Activated T-helper 17 cell treated with anti-CD3 and anti-CD28 coated beads, Interleukin-2, amount 50 U/mL, for 72 hours (primary cell): Measurements from ENCODE around the gene NPTX1. TPM values are rescaled to one million over a fixed set of nuclear protein-coding genes. Genes with fewer than 3 reads are reported as not detected.

ENCODE experiments used
- ATAC-seq: fragments of 150-1000 bp; cut with Tn5 transposase; replicated peaks from 2 replicates; pipeline ENCODE4 v1.10.0; 2021; ENCODE audit warnings: mild to moderate bottlenecking, moderate library complexity
- H3K27ac Mint-ChIP-seq: one replicate; pipeline ENCODE4 v1.8.0; 2022; ENCODE audit warnings: mixed read lengths
- H3K27me3 Mint-ChIP-seq: one replicate; pipeline ENCODE4 v1.8.0; 2022; ENCODE audit warnings: mixed read lengths
- H3K36me3 Mint-ChIP-seq: one replicate; pipeline ENCODE4 v1.8.0; 2022; ENCODE audit warnings: low read depth, mild to moderate bottlenecking, mixed read lengths
- H3K4me1 Mint-ChIP-seq: one replicate; pipeline ENCODE4 v1.8.0; 2022; ENCODE audit warnings: mixed read lengths
- H3K4me3 Mint-ChIP-seq: one replicate; pipeline ENCODE4 v1.8.0; 2022; ENCODE audit warnings: mild to moderate bottlenecking, mixed read lengths
- H3K9me3 Mint-ChIP-seq: one replicate; pipeline ENCODE4 v1.8.0; 2022; ENCODE audit warnings: mixed read lengths
- total RNA-seq, 2 donors: library from RNA; stranded (reverse); gene quantifications; one replicate each; pipeline ENCODE4 v1.2.3, GENCODE V29; 2022

The NPTX1 gene
- 10 to 100 TPM in 1 of 2 donors, 1 to 10 TPM in 1; 1.5 to 10.2 TPM for total RNA-seq

DNA sequence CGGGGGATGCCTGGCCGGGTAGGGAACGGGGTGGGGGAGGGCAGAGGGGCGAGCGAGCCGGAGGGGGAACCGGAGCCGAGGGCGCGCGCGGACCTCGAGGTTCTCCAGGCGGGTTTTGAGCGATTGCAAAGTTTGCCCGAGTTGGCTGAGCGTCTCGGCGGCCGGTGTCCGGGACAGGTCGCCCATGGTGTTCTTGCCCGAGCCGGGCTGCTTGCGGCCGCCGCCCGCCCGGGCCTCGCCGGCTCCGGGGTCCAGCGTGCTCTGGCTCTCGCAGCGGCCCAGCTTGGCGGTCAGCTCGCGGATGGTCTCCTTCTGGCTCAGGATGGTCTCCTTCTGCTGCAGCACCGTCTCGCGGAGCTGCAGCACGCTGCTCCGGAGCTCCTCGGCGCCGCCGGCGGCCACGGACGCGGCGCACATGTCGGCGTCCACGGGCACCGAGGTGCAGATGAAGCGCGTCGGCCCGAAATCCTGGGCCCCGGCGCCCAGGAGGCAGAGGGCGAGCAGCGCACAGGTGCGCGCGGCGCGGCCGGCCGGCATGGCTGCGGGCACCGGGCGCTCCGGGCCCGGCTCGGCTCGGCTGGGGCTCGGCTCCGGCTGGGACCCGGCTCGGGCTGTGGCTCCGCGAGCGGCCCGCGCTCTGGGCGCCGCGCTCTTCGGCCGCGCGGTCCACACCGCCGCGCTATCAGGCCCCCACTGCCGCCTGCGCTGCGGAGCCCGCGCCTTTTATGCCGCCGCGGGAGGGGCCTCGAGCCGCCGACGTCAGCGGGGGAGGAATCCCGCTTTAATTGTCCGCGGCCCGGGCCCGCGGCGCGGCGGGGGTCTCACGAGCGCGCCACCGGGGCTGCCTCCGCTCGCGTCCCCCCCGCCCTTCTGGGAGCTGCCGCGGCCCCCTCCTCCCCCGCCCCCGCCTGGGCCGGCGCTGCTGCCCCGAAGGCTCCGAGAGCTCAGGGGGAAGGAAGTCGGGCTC lies at the start of gene NPTX1:
TSS of gene NPTX1 (minus strand) at position 698 of the 967 bp plus-strand sequence. CDS start at position 537, 161 bp downstream.
- peaks cover 46% of the 10 kb centered on the region for H3K27me3 Mint-ChIP-seq
- peaks cover 7% of the 10 kb centered on the region for H3K4me1 Mint-ChIP-seq
- no peaks in the 10 kb centered on the region for H3K9me3 Mint-ChIP-seq
- H3K36me3 Mint-ChIP-seq: peaks cover 10% of the 10 kb centered on the region
- H3K27ac Mint-ChIP-seq: no peak within 1 kb of the TSS
- peak within 1 kb of the TSS; percentile 61 for H3K4me3 Mint-ChIP-seq
- peak; percentile 10 for ATAC-seq

GRCh38 chr17:80523956-80524712 lies 47.7 kb upstream of the NPTX1 start:
- H3K4me1 Mint-ChIP-seq: no peaks in the 10 kb centered on the region
- H3K36me3 Mint-ChIP-seq: no peaks in the 10 kb centered on the region
- H3K4me3 Mint-ChIP-seq: no peak overlapping the region
- H3K27ac Mint-ChIP-seq: no peak overlapping the region
- no peaks in the 10 kb centered on the region for H3K9me3 Mint-ChIP-seq
- no peak for ATAC-seq
- peaks cover 26% of the 10 kb centered on the region for H3K27me3 Mint-ChIP-seq

GRCh38 chr17:80523054-80523744 lies 46.8 kb upstream of the NPTX1 start:
- Mint-ChIP-seq H3K36me3 (no peaks in the 10 kb centered on the region), H3K4me1 (no peaks in the 10 kb centered on the region), H3K9me3 (no peaks in the 10 kb centered on the region), H3K4me3 (no peak overlapping the region), H3K27ac (no peak overlapping the region), H3K27me3 (peaks cover 33% of the 10 kb centered on the region)
- no peak for ATAC-seq

GRCh38 chr17:80520810-80521455 lies 44.5 kb upstream of the NPTX1 start:
- no peaks in the 10 kb centered on the region for H3K4me1 Mint-ChIP-seq
- H3K9me3 Mint-ChIP-seq: no peaks in the 10 kb centered on the region
- no peak overlapping the region for H3K27ac Mint-ChIP-seq
- no peaks in the 10 kb centered on the region for H3K36me3 Mint-ChIP-seq
- H3K4me3 Mint-ChIP-seq: no peak overlapping the region
- no peak for ATAC-seq
- H3K27me3 Mint-ChIP-seq: peaks cover 22% of the 10 kb centered on the region

DNA sequence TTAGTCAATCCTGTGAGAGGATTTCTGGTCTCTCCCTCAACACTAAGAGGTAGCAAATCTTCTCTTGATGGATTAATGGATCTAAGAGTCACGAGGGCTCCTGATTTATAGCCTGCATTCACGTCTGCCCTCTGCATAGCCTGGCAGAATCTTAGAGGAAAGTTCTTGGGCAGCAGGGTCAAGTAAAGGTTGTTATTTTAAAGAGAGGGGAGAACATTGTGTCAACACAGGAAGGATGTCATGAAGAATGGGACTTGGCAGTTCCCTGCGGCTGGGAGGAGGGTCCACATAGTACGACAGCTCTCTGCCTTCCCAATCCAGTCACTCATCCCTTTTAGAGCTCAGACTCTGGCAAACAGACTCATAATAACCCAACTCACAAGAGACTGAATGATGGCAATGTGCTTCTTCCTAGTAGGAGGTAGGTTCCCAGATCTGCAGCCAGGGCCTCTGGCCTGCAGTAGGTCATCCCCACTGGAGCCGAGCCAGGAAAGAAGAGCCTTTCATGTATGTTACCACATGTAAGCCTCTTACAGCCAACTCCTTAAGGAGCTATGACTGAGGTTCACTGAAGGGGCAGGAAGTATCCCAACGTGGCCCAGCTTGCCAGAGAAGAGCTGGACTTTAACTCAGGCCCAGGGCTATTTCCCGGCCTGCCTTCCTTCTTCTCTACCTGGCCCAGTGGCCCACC lies 42.8 kb upstream of the NPTX1 start:
- no peaks in the 10 kb centered on the region for H3K4me1 Mint-ChIP-seq
- no peaks in the 10 kb centered on the region for H3K9me3 Mint-ChIP-seq
- no peak overlapping the region for H3K27ac Mint-ChIP-seq
- no peak overlapping the region for H3K4me3 Mint-ChIP-seq
- no peaks in the 10 kb centered on the region for H3K36me3 Mint-ChIP-seq
- peaks cover 22% of the 10 kb centered on the region for H3K27me3 Mint-ChIP-seq
- no peak for ATAC-seq

GRCh38 chr17:80518392-80518791 lies 42.0 kb upstream of the NPTX1 start:
- Mint-ChIP-seq H3K4me1 (no peaks in the 10 kb centered on the region), H3K9me3 (no peaks in the 10 kb centered on the region), H3K36me3 (no peaks in the 10 kb centered on the region), H3K4me3 (no peak overlapping the region), H3K27me3 (peaks cover 22% of the 10 kb centered on the region), H3K27ac (no peak overlapping the region)
- ATAC-seq: no peak

- Mint-ChIP-seq H3K27me3 (peaks cover 21% of the 10 kb centered on the region), H3K4me3 (no peak overlapping the region), H3K36me3 (no peaks in the 10 kb centered on the region), H3K9me3 (no peaks in the 10 kb centered on the region), H3K4me1 (no peaks in the 10 kb centered on the region), H3K27ac (no peak overlapping the region)
- no peak for ATAC-seq
Measured at GRCh38 chr17:80517641-80518040, 41.2 kb upstream of the NPTX1 start.

DNA sequence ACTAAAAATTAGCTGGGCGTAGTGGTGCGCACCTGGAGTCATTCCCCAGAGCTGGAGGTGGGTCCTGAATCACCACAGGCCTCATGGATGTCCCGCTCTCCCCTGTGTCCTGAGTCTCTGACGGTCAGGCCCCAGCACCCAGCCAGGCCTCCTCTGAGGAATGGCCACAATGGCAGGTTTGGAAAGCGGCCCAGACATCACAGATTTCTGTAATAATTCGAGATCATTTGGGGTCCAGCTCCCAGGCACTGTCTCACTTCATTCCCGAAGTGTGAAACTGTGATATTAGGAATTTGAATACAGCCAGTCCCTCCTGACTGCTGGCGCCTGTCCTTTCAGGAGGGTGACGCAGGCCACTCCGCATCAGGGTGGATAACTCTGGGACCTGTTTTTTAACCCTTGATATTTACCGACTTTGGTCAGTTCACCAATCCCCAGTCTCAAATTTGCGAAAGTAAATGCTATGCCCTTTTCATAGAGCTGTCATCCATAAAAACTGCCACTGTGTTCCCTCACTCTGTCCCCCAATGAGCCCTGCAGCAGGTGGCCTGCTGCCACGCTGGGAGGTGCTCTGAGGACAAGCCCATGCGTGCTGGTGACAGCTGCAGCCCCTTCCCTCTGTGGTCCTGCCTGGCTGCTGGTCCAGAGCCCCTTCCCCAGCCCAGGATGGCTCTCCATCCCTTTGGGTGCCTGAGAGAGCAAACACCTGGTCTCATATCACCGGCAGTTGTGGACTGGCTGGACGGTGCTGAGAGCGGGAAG lies 39.9 kb upstream of the NPTX1 start:
- ATAC-seq: no peak
- H3K4me3 Mint-ChIP-seq: no peak overlapping the region
- no peaks in the 10 kb centered on the region for H3K36me3 Mint-ChIP-seq
- no peaks in the 10 kb centered on the region for H3K9me3 Mint-ChIP-seq
- H3K27ac Mint-ChIP-seq: no peak overlapping the region
- H3K27me3 Mint-ChIP-seq: peaks cover 18% of the 10 kb centered on the region
- no peaks in the 10 kb centered on the region for H3K4me1 Mint-ChIP-seq

GRCh38 chr17:80513892-80514291 lies 37.5 kb upstream of the NPTX1 start:
- Mint-ChIP-seq H3K27ac (no peak overlapping the region), H3K4me1 (no peaks in the 10 kb centered on the region), H3K9me3 (no peaks in the 10 kb centered on the region), H3K27me3 (peaks cover 5% of the 10 kb centered on the region), H3K36me3 (no peaks in the 10 kb centered on the region), H3K4me3 (no peak overlapping the region)
- no peak for ATAC-seq

DNA sequence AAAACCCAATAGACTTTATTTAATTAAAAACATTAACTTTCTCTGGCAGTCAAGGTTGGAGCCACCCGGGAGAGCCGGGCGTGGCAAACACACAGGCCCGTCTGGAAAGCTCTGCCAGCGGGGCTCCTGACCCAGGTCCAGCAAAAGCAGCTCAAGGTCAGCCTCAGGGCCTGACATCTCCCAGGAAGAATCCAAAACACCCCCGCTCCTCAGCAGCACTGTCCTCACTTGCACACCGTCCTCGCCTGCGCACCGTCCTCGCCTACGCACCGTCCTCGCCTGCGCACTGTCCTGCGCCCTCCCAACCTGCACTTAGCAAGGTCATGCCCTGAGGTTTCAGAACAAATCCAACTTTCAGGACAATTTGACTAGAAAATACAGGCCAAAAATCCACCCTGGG lies 36.8 kb upstream of the NPTX1 start:
- Mint-ChIP-seq H3K4me1 (no peaks in the 10 kb centered on the region), H3K9me3 (no peaks in the 10 kb centered on the region), H3K4me3 (no peak overlapping the region), H3K27ac (no peak overlapping the region), H3K27me3 (no peaks in the 10 kb centered on the region), H3K36me3 (no peaks in the 10 kb centered on the region)
- ATAC-seq: no peak

DNA sequence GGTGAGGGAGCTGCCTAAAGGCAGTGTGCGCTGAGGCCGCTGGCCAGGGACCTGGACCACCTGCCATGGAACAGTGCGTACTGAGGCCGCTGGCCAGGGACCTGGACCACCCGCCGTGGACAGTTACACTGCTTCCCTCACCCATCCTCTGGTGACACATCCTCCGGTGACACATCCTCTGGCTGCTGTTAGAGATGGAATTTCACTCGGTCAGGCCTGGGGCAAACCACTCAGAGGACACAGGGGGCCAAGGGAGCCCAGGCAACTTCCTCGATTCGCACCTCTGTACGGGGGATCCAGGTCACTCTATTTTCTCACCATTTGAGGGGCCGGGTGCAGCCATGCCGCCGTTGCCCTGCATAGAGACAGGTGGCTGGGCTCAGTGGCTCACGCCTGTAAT lies 35.8 kb upstream of the NPTX1 start:
- no peaks in the 10 kb centered on the region for H3K36me3 Mint-ChIP-seq
- no peaks in the 10 kb centered on the region for H3K4me1 Mint-ChIP-seq
- no peaks in the 10 kb centered on the region for H3K27me3 Mint-ChIP-seq
- no peak overlapping the region for H3K4me3 Mint-ChIP-seq
- no peak overlapping the region for H3K27ac Mint-ChIP-seq
- no peaks in the 10 kb centered on the region for H3K9me3 Mint-ChIP-seq
- ATAC-seq: no peak

DNA sequence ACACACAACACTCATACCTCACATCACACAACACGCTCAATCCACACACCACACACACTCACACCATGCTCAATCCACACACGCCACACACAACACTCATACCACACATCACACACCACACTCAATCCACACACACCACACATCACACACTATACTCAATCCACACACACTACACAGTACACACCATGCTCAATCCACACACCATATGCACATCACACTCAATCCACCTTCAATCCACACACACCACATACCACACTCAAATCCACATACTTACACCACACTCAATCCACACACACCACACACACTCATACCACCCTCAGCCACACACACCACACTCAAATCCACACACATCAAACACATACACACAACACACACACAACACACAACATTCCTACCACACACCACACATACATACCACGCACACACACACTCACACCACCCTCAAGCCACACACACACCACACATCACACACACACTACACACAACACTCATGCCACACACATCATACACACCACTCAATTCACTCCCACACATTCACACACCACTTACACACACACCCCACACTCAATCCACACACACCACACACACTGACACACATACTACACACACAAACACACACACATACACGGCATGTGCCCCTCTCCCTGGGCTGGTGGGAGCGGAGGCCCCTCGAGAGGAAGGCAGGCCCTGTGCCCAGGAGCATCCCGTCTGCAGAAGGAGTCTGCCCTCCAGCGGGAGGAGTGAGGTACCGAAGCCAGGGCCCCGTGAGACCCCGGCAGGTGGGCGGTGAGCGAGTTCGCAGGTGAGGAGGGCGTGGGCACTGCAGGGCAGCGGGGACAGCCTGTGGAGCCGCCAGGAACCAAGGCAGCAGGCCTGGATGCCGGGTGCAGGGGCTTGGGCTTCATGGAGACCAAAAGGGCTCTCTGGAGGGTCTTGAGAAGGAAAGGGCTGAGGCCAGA lies 35.1 kb upstream of the NPTX1 start:
- Mint-ChIP-seq H3K4me3 (no peak overlapping the region), H3K27me3 (peaks cover 3% of the 10 kb centered on the region), H3K27ac (no peak overlapping the region), H3K36me3 (no peaks in the 10 kb centered on the region), H3K4me1 (no peaks in the 10 kb centered on the region), H3K9me3 (no peaks in the 10 kb centered on the region)
- peak; percentile 16 for ATAC-seq
